Tibial nerve (tissue), 4 donors: ENCODE data around the gene AP3B1.

Source experiments
- EP300 ChIP-seq, 2 donors: sonication (generic); formaldehyde crosslinking; IDR thresholded peaks; one replicate each; pipeline ENCODE4 v1.6.1; 2017; ENCODE audit warnings: antibody characterized with exemption in 2 of 2, mild to moderate bottlenecking in 1 of 2
- POLR2A ChIP-seq, 2 donors: fragments of 450-650 bp; IDR thresholded peaks; one replicate each; pipeline ENCODE4 v1.6.1; 2017; ENCODE audit warnings: antibody characterized with exemption in 2 of 2, mild to moderate bottlenecking in 2 of 2, moderate library complexity in 2 of 2
- TF ChIP-seq, protein P1 (sequence below), 5 experiments: fragments of 200-600 bp in 3 of 5; fragments of 450-650 bp in 2 of 5; sonication (generic) in 3 of 5; IDR thresholded peaks; one replicate each; pipeline ENCODE4 v1.5.1; 2016 to 2019; ENCODE audit warnings: antibody characterized with exemption in 5 of 5, mild to moderate bottlenecking in 3 of 5, moderate library complexity in 2 of 5

DNA sequence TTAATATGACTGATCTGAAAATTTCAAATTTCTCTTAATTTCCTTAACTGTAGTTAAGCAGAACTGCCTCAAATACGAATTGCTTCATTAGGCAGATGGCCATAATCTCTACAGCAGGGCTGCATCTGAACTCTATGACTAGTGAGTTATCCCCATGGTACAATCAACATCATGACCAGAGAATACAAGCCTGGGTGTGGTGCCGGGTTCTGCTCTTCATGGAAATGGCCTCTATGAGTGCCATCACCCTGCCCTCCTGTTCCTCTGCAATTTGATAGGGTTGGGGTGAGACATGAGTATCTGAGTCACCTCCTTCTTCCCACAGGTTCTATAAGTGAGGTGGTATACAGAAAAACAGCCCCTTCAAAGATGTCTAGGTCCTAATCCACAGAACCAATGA lies 235.9 kb downstream of the AP3B1 start:
- TF ChIP-seq, protein P1, sequence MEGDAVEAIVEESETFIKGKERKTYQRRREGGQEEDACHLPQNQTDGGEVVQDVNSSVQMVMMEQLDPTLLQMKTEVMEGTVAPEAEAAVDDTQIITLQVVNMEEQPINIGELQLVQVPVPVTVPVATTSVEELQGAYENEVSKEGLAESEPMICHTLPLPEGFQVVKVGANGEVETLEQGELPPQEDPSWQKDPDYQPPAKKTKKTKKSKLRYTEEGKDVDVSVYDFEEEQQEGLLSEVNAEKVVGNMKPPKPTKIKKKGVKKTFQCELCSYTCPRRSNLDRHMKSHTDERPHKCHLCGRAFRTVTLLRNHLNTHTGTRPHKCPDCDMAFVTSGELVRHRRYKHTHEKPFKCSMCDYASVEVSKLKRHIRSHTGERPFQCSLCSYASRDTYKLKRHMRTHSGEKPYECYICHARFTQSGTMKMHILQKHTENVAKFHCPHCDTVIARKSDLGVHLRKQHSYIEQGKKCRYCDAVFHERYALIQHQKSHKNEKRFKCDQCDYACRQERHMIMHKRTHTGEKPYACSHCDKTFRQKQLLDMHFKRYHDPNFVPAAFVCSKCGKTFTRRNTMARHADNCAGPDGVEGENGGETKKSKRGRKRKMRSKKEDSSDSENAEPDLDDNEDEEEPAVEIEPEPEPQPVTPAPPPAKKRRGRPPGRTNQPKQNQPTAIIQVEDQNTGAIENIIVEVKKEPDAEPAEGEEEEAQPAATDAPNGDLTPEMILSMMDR (IDR thresholded peaks at IDR 0.05) = no peak
- TF ChIP-seq EP300 (IDR thresholded peaks at IDR 0.05) (no peak), POLR2A (IDR thresholded peaks at IDR 0.05) (no peak)
